ENCODE measurements around the gene NDUFA7.

GRCh38 chr19:8305798-8306197 lies 15.4 kb downstream of the NDUFA7 start:
- TF ChIP-seq CTCF (IDR thresholded peaks at IDR 0.05) (no peak), EZH2 (IDR thresholded peaks at IDR 0.05; ENCODE audit: borderline replicate concordance, insufficient read depth, low read depth, low read length, poor library complexity, severe bottlenecking) (no peak)
